ENCODE measurements around the gene GDPGP1. TPM values are rescaled to one million over a fixed set of nuclear protein-coding genes. Genes with fewer than 3 reads are reported as not detected.
"Not testable (repeated sequence)": the region's sequence is repeated elsewhere in the genome, so short reads cannot be mapped to it uniquely, and the experiment has no call there.

Gene GDPGP1, protein sequence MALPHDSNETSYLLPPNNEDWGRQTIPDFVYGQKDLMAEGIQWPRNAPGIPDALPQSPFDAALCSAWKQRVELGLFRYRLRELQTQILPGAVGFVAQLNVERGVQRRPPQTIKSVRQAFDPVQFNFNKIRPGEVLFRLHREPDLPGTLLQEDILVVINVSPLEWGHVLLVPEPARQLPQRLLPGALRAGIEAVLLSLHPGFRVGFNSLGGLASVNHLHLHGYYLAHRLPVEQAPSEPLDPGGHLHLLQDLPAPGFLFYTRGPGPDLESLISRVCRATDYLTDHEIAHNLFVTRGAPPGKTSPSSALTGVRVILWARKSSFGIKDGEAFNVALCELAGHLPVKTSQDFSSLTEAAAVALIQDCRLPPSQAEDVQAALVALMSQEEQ
- 4.3 and 5.9 TPM in 2 replicates for total RNA-seq (2014; rRNA removed; shearing (Covaris generic))

DNA sequence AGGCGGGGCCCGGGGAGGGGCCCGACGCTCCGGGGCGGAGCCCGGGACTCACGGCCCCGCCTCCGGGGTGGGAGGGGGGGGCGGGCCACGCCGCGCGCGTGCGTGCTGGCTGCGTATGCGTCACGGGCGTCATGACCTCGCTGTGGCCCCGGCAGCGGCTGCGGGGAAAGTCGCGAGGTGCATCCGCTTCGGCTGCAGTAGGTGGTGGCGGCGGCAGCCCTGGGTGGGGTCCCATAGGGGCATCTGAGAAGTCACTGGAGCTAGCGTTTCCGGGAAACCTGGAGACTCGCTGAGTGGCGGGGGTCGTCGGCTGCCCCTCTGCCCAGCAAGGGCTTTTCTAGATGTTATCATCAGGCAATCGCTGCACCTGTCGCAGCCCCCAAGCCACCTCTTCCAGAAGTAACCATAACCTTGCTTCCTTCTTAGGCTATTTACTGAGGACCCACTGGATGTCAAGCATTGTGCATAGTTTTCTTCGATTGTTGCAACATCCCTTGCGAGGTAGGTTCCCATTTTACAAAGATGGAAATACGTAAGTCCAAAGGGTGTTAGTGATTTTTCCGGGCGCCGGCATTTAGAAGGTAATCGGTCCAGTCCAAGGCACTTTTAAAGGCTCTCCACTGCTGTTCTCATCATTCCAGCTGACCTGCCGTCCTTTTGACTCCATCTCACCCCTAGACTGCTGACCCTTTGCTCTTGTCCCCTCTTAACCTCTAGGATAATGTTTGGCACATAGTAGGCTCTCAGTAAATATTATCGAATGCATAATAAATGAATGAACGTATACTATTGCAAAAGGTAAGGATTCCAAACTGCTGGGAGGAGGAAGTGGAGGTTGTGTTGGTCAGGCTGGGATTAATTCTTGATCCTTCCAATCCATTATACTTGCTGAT, at the start of gene GDPGP1:
Gene GDPGP1 (plus strand): TSS at position 114 of the 893 bp plus-strand sequence. CDS start 6,700 bp downstream, outside the sequence.
- DNase-seq (ENCODE audit: low read depth): no peak

DNA sequence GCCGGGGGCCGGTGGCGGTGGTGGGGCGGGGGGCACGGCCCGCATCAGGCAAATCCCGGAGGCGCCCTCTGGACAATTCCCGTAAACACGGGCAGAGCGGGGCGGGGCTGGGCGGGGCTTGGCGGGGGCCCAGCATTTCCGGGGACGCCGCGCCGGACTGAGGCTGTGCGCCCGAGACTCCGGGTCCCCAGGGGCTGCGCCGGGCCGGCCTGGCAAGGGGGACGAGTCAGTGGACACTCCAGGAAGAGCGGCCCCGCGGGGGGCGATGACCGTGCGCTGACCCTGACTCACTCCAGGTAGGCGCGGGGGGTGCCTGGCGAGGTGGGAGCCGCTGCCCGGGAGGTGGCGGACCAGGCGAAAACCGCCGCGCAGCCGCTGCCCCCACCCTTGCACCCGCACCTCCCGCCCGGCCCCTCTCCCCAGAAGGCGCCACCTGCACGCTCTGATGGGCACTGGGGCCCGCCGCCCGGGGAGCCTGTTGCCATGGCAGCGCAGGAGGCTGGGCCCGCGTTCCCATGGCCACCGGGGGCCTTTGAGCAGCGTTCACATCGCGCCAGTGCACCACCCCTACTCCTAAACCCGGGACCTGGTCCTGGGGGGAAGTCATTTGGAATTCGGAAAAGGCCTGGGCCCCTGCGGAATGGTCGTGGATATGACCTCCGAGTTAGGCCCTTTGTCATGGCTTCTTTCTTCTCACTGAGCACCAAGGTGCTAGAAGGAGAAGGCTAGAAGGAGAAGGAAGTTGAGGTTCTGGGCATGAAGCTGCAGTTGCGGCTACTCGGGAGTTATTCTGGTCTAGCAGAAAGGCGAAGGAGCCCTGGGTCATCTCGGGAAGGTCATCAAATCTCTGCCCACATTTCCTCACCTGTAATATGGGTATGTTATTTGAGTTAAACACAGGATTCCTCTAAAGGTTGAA, 49.0 kb upstream of the GDPGP1 start:
- peak; percentile 68 for DNase-seq (ENCODE audit: low read depth)

DNA sequence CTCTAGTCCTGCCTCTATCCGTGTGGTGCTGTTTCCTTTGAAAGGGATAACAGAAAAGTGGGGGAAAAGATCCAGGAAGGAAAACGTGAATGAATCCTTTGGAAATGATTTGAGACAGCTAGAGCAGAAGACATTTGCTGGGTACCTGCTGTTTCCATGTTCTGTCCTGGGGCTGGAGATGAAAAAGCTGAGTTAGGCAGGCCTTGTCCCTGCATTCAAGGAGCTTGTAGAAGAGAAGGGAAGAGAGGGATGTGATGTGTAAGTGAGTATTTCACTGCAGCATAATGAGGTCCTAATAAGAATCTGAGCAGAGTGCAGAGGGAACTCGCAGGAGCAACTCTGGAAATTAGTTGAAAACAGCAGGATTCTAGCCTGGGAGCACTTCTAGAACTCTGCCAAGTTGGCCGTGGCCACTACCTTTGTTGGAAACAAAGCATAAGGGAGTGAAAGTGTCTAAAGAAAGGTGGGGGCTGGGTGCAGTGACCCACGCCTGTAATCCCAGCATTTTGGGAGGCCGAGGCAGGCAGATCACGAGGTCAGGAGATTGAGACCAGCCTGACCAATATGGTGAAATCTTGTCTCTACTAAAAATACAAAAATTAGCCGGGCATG, 46.6 kb upstream of the GDPGP1 start:
- DNase-seq (ENCODE audit: low read depth): no peak

DNA sequence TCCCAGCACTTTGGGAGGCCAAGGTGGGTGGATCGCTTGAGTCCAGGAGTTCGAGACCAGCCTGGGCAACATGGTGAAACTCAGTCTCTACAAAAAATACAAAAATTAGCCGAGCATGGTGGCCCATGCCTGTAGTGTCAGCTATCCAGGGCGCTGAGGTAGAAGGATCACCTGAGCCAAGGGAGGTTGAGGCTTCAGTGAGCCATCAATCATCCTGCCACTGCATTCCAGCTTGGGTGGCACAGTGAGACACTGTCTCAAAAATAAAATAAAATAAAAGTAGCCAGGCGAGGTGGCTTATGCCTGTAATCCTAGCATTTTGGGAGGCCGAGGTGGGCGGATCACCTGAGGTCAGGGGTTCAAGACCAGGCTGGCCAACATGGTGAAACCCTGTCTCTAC, 45.9 kb upstream of the GDPGP1 start:
- DNase-seq (ENCODE audit: low read depth): not testable (repeated sequence)

DNA sequence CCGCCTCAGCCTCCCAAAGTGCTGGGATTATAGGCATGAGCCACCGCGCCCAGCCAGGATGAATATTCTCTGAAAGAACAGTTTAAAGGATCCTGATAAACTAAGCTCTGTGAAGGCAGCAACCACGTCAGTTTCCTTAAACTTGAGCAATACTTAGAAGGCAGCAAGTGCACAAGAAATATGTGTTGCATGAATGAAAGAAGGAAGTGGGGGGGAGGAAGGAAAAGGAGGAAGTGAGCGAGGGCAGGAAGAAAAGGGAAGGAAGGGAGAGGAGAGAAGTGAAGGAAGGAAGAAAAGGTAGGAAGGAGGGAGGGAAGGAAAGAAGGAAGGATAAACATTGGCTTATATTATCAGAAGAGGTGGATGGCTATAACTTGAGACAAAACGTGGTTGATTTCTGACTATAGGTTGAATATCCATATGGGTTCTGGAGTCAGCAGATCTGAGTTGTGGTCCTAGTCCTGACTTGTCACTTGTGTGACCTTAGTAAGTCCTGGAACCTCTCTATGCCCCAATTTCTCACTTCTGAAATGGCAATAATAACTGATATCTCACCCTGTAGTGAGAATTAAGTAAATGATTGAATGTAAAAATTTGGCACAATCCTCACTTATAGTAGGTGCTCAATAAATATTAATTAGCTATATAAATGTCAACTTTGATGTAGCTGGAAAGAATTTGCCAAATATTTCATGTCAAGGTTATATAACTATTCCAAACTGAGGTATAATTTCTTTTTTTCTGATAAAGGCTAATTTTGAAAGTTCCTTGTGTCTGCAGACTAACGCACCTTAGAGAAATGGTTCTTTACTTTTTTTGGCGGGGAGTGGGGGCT, 44.9 kb upstream of the GDPGP1 start:
- no peak for DNase-seq (ENCODE audit: low read depth)

DNA sequence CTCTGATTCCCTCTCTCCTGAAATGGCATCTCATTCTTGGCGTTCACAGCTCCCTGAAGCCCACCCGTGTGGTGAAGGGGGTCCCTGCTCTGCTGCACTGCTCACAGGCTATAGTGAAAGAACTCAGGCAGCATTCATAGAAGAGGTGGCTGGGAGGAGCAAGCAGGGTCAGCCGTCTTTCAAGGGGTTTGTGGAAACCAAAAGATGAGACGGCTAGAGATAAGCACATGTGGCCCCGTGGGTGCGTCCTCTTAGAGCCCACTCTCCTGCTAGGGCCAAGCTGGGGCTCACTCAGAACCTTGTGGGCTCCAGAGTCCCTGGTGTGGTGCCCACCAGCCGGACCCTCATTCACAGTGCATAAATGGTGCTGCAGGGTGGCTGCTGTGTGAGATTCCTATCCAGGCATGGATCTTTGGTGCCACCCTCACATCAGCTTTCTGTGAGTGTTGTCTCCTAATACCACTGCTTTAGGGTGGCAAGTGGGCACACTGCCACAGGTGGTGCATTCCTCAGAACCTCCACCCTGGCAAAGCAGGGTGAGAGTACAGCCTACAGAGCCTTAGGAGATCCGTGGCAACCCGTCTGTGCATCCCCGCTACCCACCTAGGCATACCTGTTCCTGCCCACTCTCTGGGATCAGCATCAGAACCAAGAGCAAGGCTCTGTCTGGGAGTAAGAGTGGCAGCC, 44.1 kb upstream of the GDPGP1 start:
- no peak for DNase-seq (ENCODE audit: low read depth)

DNA sequence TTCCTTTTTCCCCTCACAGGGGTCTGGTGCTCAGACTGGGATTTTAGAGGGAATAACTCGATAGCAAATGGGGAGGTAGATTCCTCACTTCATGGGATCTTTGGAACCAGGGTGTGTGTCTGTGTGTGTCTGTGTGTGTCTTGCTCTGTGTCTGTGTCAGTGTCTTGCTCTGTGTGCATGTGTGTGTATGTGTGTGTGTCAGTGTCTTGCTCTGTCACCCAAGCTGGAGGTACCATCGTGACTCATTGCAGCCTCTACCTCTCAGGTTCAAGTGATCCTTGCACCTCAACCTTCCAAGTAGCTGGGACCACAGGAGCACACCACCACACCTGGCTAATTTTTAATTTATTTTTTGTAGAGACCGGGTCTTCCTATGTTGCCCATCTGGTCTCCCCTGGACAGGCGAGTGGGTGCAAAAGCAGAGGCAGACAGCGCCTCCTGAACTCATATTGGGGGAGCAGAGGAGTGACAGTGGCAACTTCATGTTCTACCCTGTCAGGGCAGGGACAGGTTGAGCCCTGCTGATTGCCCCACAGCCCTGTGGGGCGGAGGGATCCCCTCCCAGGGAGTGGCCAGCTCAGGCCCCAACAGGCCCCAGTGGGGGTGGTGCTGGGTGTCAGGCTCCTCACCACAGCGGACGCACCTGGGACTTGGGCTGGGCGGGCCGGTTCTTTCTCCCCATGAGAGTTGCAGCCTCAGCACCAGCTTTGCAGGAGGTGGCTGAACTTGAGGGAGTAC, 43.2 kb upstream of the GDPGP1 start:
- DNase-seq (ENCODE audit: low read depth): no peak

DNA sequence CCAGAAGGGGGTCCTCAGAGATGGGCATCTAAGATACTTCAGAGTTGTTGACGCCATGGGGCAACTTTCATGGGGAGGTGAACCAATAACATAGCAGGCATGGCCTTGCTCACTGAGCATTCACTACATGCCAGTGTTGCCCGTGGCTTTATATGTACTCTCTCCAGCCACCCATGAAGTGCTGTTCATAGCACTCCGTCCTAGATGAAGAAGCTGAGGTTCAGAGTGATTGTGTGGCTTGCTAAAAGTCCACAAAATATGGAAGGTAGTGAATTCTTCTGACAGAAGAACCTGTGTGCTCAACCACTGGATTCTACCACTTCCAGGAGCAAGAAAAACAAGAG, 42.7 kb upstream of the GDPGP1 start:
- no peak for DNase-seq (ENCODE audit: low read depth)

DNA sequence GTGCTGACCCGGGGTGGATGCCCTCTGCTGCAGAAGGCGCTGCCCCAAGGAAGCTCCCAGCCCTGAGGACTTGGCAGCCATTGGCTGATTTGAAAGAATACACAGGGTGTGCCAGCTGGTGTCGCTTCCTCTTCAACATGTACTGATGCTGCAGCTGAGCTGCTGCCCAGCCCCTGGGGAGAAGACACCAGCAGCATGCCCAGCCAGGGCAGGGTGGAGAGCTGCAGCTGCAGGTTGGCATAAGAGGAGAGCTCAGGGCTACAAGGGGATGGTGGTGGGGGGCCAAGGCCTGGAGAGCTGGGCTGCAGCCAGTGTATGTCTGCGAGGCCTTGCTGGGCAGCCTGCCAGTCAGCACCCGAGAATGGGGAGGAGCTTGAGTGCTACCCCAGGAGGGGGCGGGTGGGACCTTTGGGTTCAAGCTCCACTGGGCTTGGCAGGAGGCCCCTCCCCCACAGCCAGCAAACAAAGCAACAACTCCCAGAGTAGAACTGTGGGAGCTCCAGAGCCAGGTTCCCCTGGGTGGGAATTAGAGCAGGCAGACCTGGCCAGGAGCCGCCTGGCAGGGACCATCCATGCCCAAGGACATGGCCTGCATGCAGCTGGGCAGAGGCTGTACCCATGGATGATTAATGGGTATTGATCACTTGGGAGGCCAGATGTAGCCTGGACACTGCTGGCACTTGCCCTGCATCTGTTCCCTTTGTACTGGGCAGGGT, 42.1 kb upstream of the GDPGP1 start:
- DNase-seq (ENCODE audit: low read depth): peak; percentile 49

DNA sequence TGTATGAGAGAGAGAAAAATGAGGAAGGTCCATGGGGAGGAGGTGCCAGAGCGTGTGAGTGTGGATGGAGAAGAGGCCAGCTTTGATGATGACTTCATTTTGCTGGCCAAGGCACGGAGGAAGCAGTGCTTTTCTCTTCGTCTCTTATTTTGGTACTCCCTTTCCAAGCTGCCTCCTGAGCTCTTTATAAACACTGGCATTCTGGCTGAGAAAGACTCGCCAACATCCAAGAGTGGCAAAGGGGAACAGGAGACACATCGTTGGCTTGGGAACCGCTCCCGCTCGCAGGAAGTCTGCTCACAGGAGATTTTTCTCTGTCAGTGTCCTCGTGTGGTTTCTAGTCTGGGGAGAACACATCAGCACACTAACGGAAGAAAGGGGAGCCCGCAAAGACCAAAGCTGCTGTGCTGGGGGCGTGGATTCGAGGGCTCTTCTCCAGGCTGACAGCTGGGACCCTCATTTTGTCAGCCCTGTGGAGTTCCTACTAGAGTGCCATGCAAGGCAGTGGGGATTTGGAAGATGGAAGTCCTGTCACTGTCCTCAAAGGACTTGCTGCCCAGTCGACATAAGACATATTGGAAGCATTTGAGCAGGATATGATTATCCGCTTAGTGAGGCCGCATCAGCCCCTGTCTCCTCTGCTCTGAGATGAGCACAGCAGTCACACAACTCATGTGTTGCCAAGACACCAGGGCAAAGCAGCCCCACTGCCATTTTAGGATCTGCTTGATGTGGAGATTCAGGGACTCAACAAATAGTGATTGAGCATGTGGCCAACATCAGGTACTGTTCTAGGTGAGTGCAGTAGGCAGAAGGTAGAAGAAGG, 40.8 kb upstream of the GDPGP1 start:
- DNase-seq (ENCODE audit: low read depth): no peak

DNA sequence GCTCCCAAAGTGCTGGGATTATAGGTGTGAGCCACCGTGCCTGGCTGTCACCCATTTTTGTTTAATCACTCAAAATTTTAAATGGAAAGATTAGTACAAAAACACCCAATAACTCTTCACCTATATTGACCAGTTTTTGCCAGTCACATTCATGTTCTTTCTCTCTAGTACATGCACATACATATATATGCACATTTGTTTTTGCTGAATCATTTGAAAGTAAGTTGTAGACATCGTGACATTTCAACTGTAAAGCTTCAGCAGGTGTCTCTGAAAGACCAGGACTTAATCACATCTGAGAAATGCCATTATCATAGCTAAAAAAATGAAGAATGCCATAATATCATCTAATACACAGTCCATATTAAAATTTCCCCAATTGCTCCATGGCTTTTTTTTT, 39.4 kb upstream of the GDPGP1 start:
- DNase-seq (ENCODE audit: low read depth): no peak

DNA sequence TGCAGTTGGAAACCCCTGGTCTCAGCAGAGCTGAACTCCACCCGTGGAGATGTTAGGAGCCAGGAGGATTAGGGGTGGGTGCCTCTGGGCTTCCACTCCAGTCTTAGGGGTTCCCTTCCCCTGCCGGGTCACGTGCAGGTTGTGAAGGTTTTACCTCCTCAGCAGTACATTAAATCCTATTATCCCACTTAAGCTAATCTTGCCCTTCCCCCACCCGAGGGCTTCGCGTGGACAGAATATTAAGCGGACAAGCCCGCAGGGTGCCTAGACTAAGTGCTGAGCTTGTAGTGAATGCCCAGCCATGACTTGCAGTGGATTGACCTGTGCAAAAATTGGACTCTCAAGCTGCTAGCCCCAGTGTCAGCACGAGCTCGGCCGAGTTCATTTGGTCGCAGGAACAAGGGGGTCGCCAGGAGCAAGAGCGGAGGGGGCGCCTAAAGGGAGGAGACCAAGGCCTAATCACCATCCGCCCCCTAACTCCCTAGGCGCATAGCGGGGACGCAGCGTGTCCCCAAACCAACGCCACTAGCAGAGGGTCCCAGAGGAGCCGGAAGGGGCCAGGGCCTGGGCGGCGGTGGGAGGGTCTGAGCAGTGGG, 33.4 kb upstream of the GDPGP1 start:
- no peak for DNase-seq (ENCODE audit: low read depth)

DNA sequence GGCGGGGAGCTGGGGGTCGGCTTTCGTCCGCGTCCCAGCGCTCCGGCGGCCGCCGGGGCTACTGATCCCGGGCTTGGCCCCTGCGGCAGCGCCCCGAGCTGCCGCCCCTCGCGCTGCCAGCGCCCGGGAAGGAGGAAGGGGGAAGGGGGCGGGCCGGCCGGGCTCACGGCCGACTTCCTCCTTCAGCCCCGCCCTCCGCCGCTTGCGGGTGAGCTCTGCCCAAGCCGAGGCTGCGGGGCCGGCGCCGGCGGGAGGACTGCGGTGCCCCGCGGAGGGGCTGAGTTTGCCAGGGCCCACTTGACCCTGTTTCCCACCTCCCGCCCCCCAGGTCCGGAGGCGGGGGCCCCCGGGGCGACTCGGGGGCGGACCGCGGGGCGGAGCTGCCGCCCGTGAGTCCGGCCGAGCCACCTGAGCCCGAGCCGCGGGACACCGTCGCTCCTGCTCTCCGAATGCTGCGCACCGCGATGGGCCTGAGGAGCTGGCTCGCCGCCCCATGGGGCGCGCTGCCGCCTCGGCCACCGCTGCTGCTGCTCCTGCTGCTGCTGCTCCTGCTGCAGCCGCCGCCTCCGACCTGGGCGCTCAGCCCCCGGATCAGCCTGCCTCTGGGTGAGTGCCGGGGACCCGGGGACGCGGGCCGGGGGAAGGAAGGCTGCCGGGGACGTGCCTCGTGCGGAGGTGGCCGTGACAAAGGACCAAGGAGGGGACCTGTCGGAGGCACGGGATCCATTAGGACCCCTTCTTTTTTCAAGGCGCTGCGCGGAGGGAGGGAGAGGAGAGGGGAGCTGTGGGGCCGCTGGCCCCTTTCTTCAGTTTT, 32.7 kb upstream of the GDPGP1 start, which contains the start of gene SEMA4B:
Gene SEMA4B (plus strand): TSS at position 201 of the 814 bp plus-strand sequence. CDS start 249 bp downstream, at position 450.
- peak; percentile 64 for DNase-seq (ENCODE audit: low read depth)

DNA sequence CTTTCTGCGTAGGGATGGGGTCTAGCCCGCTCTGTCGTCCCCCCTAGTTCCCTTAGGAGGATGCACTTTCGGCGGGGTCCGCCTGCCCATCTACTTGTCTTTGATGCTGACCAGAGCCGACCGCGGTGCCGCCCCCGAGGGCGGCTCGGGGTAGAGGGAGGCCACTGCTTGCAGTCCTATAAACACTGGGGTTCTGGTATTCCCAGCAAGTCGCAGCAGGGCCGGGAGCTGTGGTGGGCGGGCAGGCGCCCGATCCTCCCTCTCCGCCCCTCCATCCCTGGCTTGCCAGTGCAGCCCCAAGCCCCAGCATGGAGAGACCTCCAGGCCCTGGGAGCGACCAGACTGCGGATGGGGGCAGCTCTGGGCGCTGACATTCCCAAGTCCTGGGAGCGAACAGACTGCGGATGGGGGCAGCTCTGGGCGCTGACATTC, 32.0 kb upstream of the GDPGP1 start:
- DNase-seq (ENCODE audit: low read depth): no peak

DNA sequence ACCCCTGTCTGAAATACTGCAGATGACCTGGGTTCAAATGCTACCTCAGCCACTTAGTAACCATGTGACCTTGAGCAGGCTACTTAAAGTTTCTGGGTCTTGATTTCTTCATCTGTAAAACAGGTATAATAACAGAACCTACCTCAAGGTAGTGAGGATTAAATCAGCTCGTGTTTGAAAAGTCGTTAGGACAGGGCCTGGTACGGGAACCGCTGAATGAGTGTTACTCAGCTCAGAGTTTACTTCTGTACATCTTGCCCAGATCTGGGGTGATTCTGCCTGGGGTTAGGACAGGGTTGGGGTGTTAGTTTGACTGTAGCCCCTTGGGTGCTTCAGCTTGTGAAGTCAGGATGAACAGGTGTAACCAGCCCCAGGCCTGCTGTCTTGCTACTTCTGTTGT, 31.1 kb upstream of the GDPGP1 start:
- DNase-seq (ENCODE audit: low read depth): no peak

DNA sequence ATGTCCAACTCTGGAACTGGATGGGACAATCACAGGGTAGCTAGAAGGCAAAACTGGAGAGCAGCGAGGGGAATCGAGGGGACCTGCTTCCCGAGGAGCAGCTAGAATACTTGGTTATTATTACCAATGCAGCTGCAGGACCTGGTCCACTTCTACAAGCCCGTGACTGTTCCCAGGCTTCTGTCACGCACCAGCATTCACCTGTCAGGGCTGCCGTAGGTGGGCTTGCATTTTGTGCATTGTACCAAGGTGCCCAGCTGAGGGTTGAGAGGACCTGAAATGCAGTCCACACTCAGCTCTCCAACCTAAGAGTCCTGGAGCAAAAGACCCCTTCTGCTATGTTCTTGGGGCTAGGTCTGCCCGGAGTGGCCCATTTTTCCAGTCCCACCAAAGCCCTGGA, 30.5 kb upstream of the GDPGP1 start:
- DNase-seq (ENCODE audit: low read depth): no peak

Measured in RPMI7951 (cell line).